ENCODE data around the gene GRIN2D. TPM values are rescaled to one million over a fixed set of nuclear protein-coding genes. Genes with fewer than 3 reads are reported as not detected.
A peak's percentile ranks its signal among the peaks of the same experiment; 100 is the strongest.

Gene GRIN2D
- total and polyA plus RNA-seq, 2 of the 8 experiments (the other 6 are each of a cell fraction or from before 2014, with no cell fraction given): 2.2 to 12.4 TPM

GRCh38 chr19:48363810-48364597 is 29.5 kb upstream of the GRIN2D start, which contains the start of the genes SYNGR4 and TMEM143 (continued):
- TF ChIP-seq CHD7 (IDR thresholded peaks at IDR 0.05; ENCODE audit: insufficient replicate concordance, low read length) (no peak), SP1 (IDR thresholded peaks at IDR 0.05; ENCODE audit: low read depth, low read length) (peak; percentile 82; the same call in 1 of the 2 replicates), GTF2F1 (IDR thresholded peaks at IDR 0.05; ENCODE audit: borderline replicate concordance, low read depth, low read length) (no peak), HDAC6 (IDR thresholded peaks at IDR 0.05; ENCODE audit: low read depth, low read length) (no peak), FOSL1 (IDR thresholded peaks at IDR 0.05; ENCODE audit: insufficient read depth, low read depth, low read length) (no peak), ATF3 (IDR thresholded peaks at IDR 0.05; ENCODE audit: insufficient read depth, low read depth, low read length) (peak; percentile 34; the same call in 1 of the 2 replicates), NRF1 (IDR thresholded peaks at IDR 0.05; ENCODE audit: low read depth, low read length) (peak; percentile 99)

Data from H1 (cell line).